ENCODE results near the gene SDF4. TPM values are rescaled to one million over a fixed set of nuclear protein-coding genes. Genes with fewer than 3 reads are reported as not detected.

SDF4 gene
- total and polyA plus RNA-seq, 2 of the 8 experiments (the other 6 are each of a cell fraction or from before 2014, with no cell fraction given), result 45.5 to 75.6 TPM

- TF ChIP-seq HDAC2 (IDR thresholded peaks at IDR 0.05; ENCODE audit: borderline replicate concordance in 1 of 2, low read depth in 2 of 2, low read length in 2 of 2), result no peak
Measured at GRCh38 chr1:1199961-1200875, 31.6 kb downstream of the SDF4 start (continued).

Measured in H1 (cell line).